ENCODE data around the gene FBP2.
"Not testable (repeated sequence)": the region's sequence is repeated elsewhere in the genome, so short reads cannot be mapped to it uniquely, and the experiment has no call there.

Gene FBP2

GRCh38 chr9:94591876-94592275 lies 1.7 kb downstream of the FBP2 start:
- H3K4me3 ChIP-seq (ENCODE audit: low read depth, low read length) = no peak overlapping the region
- no peaks in the 10 kb centered on the region for H3K36me3 ChIP-seq
- DNase-seq = no peak
- H3K27ac ChIP-seq = no peak overlapping the region
- TF ChIP-seq, protein P1, sequence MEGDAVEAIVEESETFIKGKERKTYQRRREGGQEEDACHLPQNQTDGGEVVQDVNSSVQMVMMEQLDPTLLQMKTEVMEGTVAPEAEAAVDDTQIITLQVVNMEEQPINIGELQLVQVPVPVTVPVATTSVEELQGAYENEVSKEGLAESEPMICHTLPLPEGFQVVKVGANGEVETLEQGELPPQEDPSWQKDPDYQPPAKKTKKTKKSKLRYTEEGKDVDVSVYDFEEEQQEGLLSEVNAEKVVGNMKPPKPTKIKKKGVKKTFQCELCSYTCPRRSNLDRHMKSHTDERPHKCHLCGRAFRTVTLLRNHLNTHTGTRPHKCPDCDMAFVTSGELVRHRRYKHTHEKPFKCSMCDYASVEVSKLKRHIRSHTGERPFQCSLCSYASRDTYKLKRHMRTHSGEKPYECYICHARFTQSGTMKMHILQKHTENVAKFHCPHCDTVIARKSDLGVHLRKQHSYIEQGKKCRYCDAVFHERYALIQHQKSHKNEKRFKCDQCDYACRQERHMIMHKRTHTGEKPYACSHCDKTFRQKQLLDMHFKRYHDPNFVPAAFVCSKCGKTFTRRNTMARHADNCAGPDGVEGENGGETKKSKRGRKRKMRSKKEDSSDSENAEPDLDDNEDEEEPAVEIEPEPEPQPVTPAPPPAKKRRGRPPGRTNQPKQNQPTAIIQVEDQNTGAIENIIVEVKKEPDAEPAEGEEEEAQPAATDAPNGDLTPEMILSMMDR (IDR thresholded peaks at IDR 0.05; ENCODE audit: low read depth, low read length) = no peak
- no peaks in the 10 kb centered on the region for H3K9me3 ChIP-seq (ENCODE audit: severe bottlenecking)
- H3K27me3 ChIP-seq (ENCODE audit: insufficient read depth, low read depth, severe bottlenecking) = no peaks in the 10 kb centered on the region

DNA sequence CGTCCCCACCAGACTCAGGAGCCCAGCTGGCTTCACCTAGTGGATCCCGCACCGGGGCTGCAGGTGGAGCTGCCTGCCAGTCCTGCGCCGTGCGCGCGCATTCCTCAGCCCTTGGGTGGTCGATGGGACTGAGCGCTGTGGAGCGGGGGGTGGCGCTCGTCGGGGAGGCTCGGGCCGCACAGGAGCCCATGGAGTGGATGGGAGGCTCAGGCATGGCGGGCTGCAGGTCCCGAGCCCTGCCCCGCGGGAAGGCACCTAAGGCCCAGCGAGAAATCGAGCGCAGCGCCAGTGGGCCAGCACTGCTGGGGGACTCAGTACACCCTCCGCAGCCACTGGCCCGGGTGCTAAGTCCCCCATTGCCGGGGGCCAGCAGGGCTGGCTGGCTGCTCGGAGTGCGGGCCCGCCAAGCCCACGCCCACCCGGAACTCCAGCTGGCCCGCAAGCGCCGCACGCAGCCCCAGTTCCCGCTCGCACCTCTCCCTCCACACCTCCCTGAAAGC lies 2.5 kb downstream of the FBP2 start:
- H3K9me3 ChIP-seq (ENCODE audit: severe bottlenecking); H3K27me3 ChIP-seq (ENCODE audit: insufficient read depth, low read depth, severe bottlenecking); H3K36me3 ChIP-seq; H3K4me3 ChIP-seq (ENCODE audit: low read depth, low read length); H3K27ac ChIP-seq; DNase-seq: not testable (repeated sequence)

GRCh38 chr9:94588681-94589080 lies 4.9 kb downstream of the FBP2 start:
- no peak overlapping the region for H3K27ac ChIP-seq
- H3K9me3 ChIP-seq (ENCODE audit: severe bottlenecking) = no peaks in the 10 kb centered on the region
- no peaks in the 10 kb centered on the region for H3K27me3 ChIP-seq (ENCODE audit: insufficient read depth, low read depth, severe bottlenecking)
- H3K36me3 ChIP-seq = no peaks in the 10 kb centered on the region
- no peak for DNase-seq
- TF ChIP-seq, protein P1 (IDR thresholded peaks at IDR 0.05; ENCODE audit: low read depth, low read length) = no peak
- H3K4me3 ChIP-seq (ENCODE audit: low read depth, low read length) = no peak overlapping the region

GRCh38 chr9:94586814-94587213 lies 6.8 kb downstream of the FBP2 start:
- DNase-seq = no peak
- H3K9me3 ChIP-seq (ENCODE audit: severe bottlenecking) = no peaks in the 10 kb centered on the region
- H3K4me3 ChIP-seq (ENCODE audit: low read depth, low read length) = no peak overlapping the region
- H3K27me3 ChIP-seq (ENCODE audit: insufficient read depth, low read depth, severe bottlenecking) = no peaks in the 10 kb centered on the region
- TF ChIP-seq, protein P1 (IDR thresholded peaks at IDR 0.05; ENCODE audit: low read depth, low read length) = no peak
- no peak overlapping the region for H3K27ac ChIP-seq
- no peaks in the 10 kb centered on the region for H3K36me3 ChIP-seq

- no peaks in the 10 kb centered on the region for H3K27me3 ChIP-seq (ENCODE audit: insufficient read depth, low read depth, severe bottlenecking)
- TF ChIP-seq, protein P1 (IDR thresholded peaks at IDR 0.05; ENCODE audit: low read depth, low read length) = no peak
- H3K4me3 ChIP-seq (ENCODE audit: low read depth, low read length) = no peak overlapping the region
- no peaks in the 10 kb centered on the region for H3K9me3 ChIP-seq (ENCODE audit: severe bottlenecking)
- no peaks in the 10 kb centered on the region for H3K36me3 ChIP-seq
- no peak overlapping the region for H3K27ac ChIP-seq
- DNase-seq = no peak
Measured at GRCh38 chr9:94586316-94586715, 7.3 kb downstream of the FBP2 start.

- TF ChIP-seq, protein P1 (IDR thresholded peaks at IDR 0.05; ENCODE audit: low read depth, low read length) = no peak
- Histone ChIP-seq H3K36me3 (no peaks in the 10 kb centered on the region), H3K4me3 (ENCODE audit: low read depth, low read length) (no peak overlapping the region), H3K27me3 (ENCODE audit: insufficient read depth, low read depth, severe bottlenecking) (no peaks in the 10 kb centered on the region), H3K9me3 (ENCODE audit: severe bottlenecking) (no peaks in the 10 kb centered on the region), H3K27ac (no peak overlapping the region)
- no peak for DNase-seq
Measured at GRCh38 chr9:94584555-94584954, 9.1 kb downstream of the FBP2 start.
